HG03095 (cell line): Measurements from ENCODE around the gene MCRS1.
A peak's percentile ranks its signal among the peaks of the same experiment; 100 is the strongest.
"Not testable (repeated sequence)": the region's sequence is repeated elsewhere in the genome, so short reads cannot be mapped to it uniquely, and the experiment has no call there.

Source experiments
- ATAC-seq: cut with Tn5 transposase; IDR thresholded peaks from one replicate; pipeline ENCODE4 v1.9.1; 2021; ENCODE audit warnings: moderate library complexity; ENCODE audit not compliant: unreplicated experiment

The MCRS1 gene, protein sequence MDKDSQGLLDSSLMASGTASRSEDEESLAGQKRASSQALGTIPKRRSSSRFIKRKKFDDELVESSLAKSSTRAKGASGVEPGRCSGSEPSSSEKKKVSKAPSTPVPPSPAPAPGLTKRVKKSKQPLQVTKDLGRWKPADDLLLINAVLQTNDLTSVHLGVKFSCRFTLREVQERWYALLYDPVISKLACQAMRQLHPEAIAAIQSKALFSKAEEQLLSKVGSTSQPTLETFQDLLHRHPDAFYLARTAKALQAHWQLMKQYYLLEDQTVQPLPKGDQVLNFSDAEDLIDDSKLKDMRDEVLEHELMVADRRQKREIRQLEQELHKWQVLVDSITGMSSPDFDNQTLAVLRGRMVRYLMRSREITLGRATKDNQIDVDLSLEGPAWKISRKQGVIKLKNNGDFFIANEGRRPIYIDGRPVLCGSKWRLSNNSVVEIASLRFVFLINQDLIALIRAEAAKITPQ

DNA sequence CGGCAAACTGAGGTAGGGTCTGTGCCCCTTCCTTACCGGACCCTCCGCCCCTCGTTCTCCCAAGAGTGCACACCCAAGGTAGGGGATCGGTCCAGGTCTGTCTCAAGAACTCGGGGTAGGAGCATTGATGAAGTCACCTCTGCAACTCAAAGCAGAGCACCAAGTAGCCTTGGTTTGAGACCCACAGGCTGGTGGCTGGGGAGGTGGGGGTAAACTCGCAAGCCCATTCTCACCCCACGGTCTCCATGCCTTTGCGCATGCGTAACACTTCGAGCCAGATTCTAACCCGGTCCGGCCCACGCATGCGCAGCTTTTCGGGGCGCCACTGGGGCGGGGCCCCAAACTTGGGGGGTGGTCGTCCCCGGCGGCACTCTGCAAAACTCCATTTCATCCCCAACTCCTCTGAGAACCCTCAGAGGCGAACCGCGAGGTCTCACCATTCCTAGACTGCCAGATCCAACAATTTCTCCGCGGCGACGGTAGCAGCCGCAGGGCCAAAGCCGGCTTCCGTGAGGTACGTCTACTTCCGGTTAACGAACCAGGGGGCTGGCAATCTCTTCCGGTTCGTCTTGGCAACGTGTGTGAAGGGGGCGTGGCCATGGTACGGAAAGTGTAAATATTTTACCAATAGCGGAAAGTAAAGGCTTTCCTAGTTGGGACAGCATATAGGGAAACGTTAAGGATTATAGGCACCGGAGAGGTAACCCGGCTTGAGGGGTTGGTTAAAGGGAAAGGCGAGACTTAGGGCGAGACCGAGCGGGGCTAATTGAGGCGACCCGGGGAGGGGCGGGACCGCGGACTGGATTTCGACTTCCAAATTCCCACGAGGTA is at the start of gene MCRS1:
Gene MCRS1, minus strand, starts transcription at position 532 of the 831 bp plus-strand sequence. CDS start 1,411 bp downstream, outside the sequence.
- ATAC-seq = peak; percentile 68

DNA sequence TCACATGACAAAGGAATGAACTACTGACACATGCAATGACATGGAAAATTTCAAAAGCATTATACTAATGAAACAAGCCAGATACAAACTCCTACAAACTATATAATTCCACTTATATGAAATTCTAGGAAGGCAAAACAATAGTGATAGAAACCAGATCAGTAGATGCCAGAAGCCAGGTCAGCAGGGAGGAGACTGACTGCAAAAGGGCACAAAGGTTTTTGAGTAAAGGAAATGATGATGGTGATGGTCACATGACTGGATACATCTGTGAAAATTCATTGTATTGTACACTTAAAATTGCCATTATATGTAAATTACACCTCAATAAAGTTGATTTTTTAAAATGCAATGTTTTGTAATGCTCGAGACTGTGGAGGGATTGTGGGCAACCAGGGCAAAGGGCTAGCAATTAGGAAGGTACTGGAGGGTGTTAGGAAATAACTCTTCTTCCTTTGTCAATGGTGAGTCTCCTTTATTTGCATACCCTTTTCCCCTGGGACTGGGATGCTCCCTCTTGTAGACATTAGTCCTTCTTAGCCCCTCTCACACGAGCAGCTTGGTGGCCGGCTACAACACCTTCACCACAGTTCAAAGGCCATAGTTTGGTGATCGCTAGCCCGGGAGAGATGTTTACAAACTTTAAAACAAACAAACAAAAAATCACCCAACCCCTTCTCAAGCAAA is 48.7 kb upstream of the MCRS1 start:
- no peak for ATAC-seq

DNA sequence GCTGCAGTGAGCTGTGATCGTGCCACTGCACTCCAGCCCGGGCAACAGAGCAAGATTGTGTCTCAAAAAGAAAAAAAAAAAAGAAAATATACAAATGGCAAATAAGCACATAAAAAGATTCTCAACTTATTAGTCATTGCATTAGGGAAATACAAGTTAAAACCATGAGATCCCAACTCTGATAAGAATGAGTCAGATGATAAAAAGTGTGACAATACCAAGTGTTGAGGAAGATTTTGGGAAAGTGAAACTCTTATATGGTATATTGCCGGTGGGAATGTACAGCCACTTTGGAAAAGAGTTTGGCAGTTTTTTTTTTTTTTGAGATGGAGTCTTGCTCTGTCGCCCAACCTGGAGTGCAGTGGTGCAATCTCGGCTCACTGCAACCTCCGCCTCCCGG is 47.8 kb upstream of the MCRS1 start:
- no peak for ATAC-seq

DNA sequence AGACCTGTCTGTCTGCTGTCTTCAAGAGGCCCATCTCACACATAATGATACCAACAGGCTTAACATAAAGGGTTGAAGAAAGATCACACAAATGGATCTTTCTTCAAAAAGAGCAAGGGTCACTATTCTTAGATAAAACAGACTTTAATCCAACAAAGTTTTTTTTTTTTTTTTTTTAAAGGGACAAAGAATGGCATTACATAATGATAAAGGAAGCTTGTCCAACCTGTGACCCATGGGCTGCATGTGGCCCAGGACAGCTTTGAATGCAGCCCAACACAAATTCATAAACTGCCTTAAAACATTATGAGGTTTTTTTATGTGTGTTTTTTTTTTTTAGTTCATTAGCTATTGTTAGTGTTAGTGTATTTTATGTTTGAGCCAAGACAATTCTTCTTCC is 44.3 kb upstream of the MCRS1 start:
- ATAC-seq = no peak

DNA sequence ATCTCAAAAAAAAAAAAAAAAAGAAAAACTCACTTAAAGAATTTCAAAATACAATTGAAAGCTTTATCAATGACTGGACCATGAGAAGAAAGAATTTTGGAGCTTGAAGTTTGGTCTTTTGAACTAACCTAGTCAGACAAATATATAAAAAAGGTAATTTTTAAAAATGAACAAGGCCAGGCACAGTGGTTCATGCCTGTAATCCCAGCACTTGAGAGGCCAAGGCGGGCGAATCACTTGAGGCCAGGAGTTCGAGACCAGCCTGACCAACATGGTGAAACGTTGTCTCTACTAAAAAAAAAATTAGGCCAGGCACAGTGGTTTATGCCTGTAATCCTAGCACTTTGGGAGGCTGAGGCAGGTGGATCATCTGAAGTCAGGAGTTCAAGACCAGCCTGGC is 42.8 kb upstream of the MCRS1 start:
- not testable (repeated sequence) for ATAC-seq

DNA sequence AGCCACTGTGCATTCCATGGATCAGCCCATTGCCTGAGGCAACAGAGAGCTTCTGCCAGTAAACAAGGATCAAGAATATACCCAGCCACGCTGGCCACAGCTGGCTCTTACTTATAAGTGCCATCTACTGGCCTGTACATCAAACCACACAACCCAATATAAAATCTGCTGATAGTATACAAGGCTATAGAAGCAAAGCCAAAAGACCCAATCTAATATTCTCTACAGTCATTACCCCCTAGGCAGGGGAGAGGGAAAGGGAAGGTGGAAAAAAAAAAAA is 41.9 kb upstream of the MCRS1 start:
- ATAC-seq = no peak

DNA sequence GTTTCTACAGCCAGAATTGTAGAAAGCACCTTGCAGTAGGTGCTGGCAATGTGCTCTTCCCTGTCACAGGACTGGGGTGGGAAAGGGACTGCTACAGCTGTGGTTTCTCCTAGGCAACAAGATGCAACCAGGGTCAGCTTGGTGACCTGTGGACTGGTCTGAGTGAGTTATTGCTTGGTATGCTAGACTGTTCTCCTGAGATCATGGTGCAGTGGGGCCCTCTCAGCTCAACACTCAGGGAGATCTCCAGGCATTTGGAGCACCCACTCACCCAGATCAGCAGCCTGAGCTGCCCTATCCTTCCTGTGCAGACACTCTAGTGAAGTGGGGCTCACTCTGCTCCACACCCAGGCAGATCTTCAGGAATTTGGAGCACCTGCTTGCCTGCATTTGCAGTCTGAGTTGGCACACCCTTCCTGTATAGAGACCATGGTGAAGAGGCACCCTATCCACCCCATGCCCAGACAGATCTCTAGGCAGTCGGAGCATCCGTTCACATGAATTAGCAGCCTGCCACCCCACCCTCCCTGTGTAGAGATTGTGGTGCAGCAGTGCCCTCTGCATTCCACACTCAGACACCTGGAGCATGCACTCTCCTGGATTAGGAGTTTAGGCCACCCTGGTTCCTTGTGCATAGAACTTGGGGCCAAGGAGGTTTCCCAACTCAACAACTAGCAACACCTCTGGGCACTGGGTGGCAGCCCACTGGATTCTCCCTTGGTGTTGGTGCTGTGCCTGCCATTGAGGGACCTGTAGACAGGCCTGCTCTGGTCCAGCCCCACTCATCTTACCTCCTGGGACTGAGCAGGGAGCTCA is 41.3 kb upstream of the MCRS1 start:
- ATAC-seq = no peak

DNA sequence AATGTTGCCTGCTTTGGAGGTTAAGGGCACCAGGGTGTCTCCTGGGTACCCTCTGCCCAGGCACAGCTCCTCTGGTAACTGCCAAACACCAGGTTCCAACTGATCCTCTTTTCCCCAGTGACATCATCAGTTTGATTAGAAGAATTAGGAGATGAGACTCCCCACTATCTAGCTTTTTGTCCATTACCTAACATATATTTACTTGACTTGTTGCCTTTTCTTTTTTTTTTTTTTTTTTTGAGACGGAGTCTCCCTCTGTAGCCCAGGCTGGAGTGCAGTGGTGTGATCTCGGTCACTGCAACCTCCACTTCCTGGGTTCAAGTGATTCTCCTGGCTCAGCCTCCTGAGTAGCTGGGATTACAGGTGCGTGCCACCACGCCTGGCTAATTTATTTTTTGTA is 37.6 kb upstream of the MCRS1 start, which contains the start of gene FAM186B:
Gene FAM186B, minus strand, starts transcription at position 101 of the 400 bp plus-strand sequence. CDS start 162 bp downstream, outside the sequence.
- ATAC-seq = not testable (repeated sequence)

DNA sequence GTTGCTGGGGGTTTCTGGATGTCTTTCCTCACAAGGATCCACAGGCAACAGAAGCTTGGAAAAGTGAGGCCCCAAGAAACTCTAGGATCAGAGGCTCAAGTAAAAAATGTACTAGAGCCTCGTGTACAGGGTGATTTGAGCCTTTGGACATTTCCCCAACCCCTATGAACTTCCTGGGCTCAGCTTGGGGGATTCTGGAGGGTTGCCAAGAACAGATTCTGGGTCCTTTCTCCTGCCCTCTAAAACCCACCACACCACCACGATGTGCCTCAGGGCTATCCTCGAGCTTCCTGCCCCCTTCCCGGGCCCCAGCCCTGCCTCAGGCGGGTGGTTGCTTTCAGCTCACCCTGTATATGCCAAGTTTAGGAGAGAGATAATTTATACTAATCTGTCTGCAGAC is 36.9 kb upstream of the MCRS1 start:
- no peak for ATAC-seq

DNA sequence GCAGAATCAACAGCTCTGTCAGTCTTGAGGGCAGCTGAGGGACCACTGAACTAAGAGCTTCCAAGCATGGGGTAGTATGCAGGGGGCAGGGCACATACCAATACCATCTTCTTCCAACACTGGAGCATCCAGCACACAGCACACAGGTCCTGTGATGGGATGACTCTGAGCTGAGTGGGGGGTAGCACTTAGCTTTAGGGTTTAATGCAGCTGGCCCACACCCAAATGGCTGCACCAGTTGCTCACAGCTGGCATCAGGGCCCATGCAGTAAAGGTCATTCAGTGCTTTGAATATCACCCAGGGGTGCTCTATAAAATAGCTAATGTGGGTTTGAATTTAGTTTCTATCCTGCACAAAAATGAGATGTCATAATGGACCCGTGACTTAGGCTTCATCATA is 35.8 kb upstream of the MCRS1 start:
- no peak for ATAC-seq

DNA sequence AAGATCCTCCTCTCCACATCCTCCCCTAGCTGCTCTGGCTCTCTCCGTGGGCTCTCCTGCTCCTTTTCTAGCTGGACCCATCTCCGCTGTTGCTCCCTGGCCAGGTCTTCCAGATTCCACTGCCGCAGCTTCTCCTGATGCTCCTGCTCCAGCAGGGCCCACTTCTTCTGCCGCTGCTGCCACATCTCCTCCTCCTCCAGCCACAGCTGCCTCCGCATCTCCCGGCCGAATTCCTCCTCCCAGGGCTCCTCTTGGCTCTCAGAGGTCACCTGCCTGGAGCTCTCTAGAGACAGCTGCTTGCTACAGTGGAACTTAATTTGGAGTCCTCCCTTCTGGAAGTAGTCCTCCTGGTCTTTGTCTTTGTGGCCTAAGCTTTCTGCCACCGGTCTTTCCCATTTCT is 32.0 kb upstream of the MCRS1 start:
- no peak for ATAC-seq

DNA sequence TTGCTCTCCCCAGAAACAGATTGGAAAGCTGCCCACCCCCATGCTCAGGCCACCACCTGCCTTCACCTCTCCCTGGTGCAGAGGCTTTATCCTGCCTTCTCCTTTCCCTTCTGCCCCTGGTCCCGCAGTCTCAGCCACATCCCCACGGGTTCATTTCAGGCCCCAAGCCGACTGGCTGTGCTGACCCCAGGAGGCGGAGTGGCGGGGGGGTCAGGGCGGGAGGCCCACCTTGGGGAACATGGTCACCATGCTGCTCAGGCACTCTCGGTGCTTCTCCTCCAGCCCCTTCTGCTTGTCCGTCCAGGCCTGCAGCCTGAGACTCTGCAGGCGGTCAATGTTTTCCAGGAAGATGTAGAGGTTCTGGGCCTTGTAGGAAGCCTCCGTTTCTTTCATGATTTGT is 30.6 kb upstream of the MCRS1 start:
- ATAC-seq = no peak

DNA sequence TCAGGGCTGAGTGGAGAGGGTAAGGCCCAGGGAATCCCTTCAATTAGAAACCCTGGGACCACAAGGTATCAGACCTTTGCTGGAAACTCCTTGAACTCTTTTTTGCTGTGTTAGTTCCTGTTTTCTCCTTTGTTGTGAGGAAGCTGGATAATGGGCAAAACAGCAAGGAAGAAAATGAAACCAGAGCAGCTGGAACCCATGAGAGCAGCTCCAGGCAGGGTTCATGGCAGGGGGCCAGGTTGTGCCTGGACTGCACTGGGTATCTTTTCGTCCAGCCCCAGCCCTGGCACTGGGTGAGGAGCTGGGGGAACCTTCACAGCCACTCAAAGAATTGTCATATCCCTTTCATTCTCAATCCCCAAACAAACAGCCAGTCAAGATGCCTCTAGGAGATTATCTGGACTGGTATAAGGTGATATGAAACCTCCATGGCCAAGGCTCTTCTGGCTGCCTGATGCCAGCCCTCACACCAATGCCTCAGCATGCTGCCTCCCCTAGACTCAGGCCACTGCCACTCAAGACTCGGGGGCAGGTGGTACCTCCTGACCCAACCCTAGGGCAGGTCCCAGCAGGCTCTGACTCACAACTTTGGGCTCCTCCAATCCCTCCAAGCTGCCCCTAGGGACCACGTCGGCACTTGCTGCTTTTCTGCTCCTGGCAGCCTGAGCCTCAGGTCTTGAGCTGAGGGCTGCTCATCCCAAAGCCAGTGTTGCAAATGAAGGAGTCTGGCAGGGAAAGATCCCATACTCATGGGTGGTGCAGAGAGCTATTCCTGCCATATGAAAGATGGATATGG is 21.0 kb upstream of the MCRS1 start:
- no peak for ATAC-seq

DNA sequence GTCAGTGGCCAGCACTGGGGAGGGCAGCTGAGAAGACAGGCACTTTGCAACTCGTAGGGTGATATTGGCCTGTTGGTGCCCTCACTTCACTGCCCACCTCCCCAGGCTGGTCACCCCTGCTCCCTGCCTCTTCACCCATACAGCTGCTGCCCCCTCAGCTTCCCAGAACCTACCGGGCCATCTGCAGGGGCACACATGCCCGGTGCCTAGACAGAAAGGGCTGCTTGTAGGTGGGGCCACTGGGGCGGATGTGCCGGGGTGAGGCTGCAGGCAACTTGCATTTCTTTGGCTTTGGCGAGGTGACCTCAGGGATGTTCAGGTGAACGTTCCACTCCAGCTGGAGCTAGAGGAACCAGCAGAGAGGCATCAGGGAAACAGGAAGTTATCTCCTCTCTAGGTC is 20.3 kb upstream of the MCRS1 start:
- no peak for ATAC-seq

DNA sequence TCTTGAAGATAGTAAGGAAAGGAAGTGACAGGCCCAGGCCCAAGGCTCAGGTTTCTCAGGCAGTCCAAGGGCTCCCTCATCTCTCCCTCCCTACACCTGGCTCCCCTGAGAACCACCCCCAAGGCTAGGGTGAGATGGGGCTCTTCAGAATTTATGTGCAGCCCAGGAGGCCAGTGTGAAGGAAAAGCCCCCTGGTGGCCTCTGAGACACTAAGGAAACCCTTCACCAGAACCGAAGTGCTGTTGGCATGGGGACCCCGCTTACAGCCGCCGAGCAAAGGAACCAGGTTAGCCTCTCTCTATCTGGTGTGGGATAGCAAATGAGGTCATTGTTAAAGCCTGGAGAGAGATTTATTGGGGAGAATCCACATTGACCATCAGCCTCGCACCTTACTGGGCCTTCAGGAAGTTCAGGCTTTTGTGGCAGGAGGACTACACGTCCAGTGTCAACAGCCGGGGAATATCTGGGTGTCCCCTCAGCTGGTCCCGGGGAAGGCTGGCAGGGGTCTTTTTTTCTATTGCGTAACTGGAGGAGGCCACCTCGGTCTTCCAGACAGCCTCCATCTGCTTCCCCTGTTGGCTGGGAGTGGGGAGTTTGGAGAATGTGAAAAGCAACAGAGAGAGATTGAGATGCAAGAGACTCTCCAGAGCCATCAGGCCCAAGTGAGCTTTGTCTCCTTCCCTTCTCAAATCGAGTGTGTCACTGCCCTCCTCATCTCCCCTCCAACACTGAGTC is 19.4 kb upstream of the MCRS1 start:
- ATAC-seq = no peak

DNA sequence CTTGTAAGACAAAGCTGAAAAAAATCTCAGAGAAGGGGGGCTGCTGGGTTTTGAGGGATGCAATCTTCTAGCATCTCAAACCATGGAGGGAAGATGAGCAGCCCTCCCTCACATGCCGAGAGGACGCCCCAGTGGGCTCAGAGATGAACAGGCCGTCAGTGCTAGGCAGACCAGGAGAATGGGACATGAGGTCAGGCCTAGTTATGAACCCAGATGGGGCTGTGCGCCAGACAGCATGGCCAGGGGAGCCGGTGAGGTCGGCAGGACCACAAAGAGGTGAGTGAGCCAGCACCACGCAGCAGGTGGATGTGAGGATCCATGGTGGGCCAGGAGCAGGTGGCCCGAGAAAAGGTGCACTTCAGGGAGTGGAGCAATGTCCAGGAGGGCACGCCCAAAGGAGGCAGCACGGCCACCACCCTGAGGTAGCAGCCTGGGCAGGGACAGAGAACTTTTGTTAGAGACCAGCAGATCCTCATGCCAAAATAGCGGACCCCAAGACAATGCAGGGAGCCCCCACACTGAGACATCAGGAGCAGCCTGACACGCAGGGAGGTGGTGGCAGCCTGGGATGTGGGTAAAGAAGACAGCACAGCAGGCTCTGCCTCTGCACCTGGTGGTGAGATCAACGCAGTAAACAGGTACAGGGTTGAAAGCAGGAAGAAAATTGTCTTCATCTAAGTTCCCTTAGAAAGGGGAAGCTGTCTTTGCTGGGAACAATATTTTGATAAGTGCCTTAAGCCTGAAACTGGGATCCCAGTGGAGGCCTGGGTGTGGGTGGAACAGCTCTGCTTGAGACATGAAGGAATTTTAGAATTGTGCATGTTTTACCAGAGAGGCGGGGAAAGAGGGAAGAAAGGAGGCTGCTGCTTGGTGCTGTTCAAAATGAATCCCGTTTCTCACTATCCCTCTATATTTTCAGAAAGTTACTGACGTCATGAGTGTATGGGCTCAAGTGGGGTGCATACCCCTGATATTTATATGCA is 17.8 kb upstream of the MCRS1 start:
- ATAC-seq = no peak

DNA sequence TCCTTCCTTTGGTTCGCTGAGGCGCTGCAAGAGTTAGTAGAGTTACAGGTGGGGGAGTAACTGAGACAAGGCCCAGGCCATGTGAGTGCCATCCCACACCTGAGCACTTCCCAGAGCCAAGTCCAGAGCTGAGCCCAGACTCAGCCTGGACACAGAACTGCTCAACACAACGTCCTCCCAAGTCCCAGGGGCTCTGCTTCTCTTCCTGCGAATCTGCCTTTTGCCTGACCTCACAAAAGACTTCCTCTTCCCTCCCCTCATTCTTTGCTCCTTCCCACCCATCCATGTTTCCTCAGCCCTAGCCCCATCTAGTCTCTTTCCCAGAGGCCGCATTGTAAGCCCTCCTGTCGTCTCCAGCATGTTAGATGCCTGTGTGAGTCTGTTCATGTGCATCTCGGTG is 16.6 kb upstream of the MCRS1 start:
- no peak for ATAC-seq
